ENCODE measurements around the gene SH3RF1.

DNA sequence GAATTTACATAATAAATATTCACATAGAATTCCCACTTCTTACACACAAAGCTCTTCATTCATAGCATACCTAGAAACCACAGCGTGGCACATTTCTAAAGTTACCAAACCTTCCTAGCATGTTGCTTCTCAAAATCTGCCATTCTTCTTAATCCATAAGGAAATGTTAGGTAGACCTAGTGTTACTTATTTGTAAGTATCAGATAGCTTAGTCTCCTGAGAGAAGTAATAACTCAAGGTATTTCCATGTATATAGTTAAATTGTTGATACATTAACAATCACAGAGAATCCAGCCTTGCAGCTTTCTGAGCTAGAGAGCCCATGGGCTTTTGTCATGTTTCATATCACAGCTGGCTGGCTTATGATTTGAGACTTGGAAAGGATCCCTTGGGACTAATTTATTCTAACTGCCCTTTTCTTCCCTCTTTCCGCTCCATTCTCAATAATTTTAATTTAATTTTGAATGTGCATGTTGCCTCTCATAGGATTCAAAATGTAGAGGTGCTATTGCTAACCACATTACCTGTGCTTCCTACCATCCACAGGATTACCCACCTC is 17.6 kb downstream of the SH3RF1 start:
- TF ChIP-seq GATA3 (IDR thresholded peaks at IDR 0.05; ENCODE audit: low read depth, low read length) (no peak), GATA2 (IDR thresholded peaks at IDR 0.05; ENCODE audit: low read depth, low read length) (no peak)
